ENCODE data around the gene POLR1G. TPM values are rescaled to one million over a fixed set of nuclear protein-coding genes. Genes with fewer than 3 reads are reported as not detected.

Gene POLR1G
- total and polyA plus RNA-seq, 2 experiments from 2014 or later = 2.5 to 3.3 TPM

DNA sequence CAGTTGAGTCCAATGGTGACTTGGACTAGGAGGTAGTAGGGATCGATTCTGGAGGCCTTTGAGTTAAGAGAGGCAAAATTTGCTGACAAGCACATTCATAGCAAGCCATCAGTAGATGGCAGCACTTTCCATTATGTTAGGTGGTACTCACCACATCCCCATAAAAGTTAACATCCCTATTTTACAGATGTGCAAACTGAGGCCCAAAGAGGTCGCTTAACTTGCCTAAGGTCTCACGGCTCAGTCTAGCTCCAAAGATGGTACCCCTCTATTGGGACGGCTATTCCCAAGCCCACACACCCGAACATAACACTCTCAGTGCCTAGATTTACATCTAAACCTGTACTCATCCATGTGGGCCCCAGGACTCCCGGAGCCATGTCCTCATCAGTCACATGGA, 39.9 kb downstream of the POLR1G start:
- TF ChIP-seq EZH2 (IDR thresholded peaks at IDR 0.05; ENCODE audit: borderline replicate concordance) = no peak
- TF ChIP-seq CTCF (IDR thresholded peaks at IDR 0.05; ENCODE audit: poor library complexity) = peak; percentile 21
- no peak for TF ChIP-seq EZH2phosphoT487 (IDR thresholded peaks at IDR 0.05; ENCODE audit: low read depth, severe bottlenecking, unreplicated experiment)
- no peaks in the 10 kb centered on the region for H3K36me3 ChIP-seq (replicated peaks; ENCODE audit: insufficient read depth, low read depth)
- H3K79me2 ChIP-seq = no peaks in the 10 kb centered on the region
- no peaks in the 10 kb centered on the region for H3K27me3 ChIP-seq
- H3K27ac ChIP-seq = no peak overlapping the region
- no peaks in the 10 kb centered on the region for H4K20me1 ChIP-seq (ENCODE audit: insufficient read depth, poor library complexity, severe bottlenecking)
- peaks cover 16% of the 10 kb centered on the region for H3K4me1 ChIP-seq (ENCODE audit: insufficient read depth)
- no peaks in the 10 kb centered on the region for H3K9me2 ChIP-seq (replicated peaks; ENCODE audit: insufficient read depth)
- 84% methylated on average over 6 of the region's 6 CpGs for WGBS (ENCODE audit: low lambda C conversion rate, missing lambda C conversion rate)
- H3K4me3 ChIP-seq = no peak overlapping the region
- DNase-seq (ENCODE audit: low spot score) = peak; percentile 41
- H3K4me2 ChIP-seq = no peak overlapping the region
- H3K9me3 ChIP-seq (ENCODE audit: low read depth) = no peaks in the 10 kb centered on the region
- H2AFZ ChIP-seq = no peak overlapping the region

DNA sequence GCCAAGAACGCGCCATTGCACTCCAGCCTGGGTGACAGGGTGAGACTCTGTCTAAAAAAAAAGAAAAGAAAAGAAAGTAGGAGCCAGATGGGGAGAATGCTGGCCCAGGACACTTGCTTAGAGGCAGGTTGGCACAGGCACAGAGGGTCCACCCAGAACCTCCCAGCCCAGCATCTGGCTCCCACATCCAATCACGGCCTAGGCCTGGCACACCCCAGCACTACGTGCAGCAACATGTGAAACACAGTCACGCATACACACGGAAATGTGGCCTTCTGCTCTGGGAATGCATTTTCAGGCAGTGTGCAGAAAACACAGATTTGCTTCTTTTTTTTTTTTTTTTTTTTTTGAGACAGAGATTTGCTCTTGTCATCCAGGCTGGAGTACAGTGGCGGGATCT, 40.5 kb downstream of the POLR1G start:
- Histone ChIP-seq H3K4me2 (no peak overlapping the region), H3K9me3 (ENCODE audit: low read depth) (no peaks in the 10 kb centered on the region), H3K4me1 (ENCODE audit: insufficient read depth) (peaks cover 16% of the 10 kb centered on the region), H3K36me3 (replicated peaks; ENCODE audit: insufficient read depth, low read depth) (no peaks in the 10 kb centered on the region), H4K20me1 (ENCODE audit: insufficient read depth, poor library complexity, severe bottlenecking) (no peaks in the 10 kb centered on the region), H3K27ac (peak overlapping the region; percentile 72), H3K79me2 (no peaks in the 10 kb centered on the region), H3K9me2 (replicated peaks; ENCODE audit: insufficient read depth) (no peaks in the 10 kb centered on the region), H3K4me3 (no peak overlapping the region), H3K27me3 (no peaks in the 10 kb centered on the region), H2AFZ (no peak overlapping the region)
- 86% methylated on average over 7 of the region's 7 CpGs for WGBS (ENCODE audit: low lambda C conversion rate, missing lambda C conversion rate)
- DNase-seq (ENCODE audit: low spot score) = peak; percentile 10
- TF ChIP-seq EZH2phosphoT487 (IDR thresholded peaks at IDR 0.05; ENCODE audit: low read depth, severe bottlenecking, unreplicated experiment) (no peak), EZH2 (IDR thresholded peaks at IDR 0.05; ENCODE audit: borderline replicate concordance) (no peak), CTCF (IDR thresholded peaks at IDR 0.05; ENCODE audit: poor library complexity) (no peak)

DNA sequence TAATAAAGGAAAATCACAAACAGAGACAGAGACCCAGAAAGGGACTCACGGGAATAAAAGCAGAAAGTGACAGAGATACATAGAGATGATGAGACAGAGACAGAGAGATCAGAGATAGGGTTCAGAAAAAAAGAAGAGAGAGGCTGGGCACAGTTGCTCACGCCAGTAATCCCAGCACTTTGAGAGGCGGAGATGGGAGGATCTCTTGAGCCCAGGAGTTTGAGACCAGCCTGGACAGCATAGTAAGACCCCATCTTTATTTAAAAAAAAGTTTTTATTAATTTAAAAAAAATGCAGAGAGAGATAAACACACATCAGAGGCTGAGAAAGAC, 41.9 kb downstream of the POLR1G start:
- H3K4me2 ChIP-seq = no peak overlapping the region
- TF ChIP-seq EZH2phosphoT487 (IDR thresholded peaks at IDR 0.05; ENCODE audit: low read depth, severe bottlenecking, unreplicated experiment) (no peak), EZH2 (IDR thresholded peaks at IDR 0.05; ENCODE audit: borderline replicate concordance) (no peak), CTCF (IDR thresholded peaks at IDR 0.05; ENCODE audit: poor library complexity) (no peak)
- DNase-seq (ENCODE audit: low spot score) = no peak
- H4K20me1 ChIP-seq (ENCODE audit: insufficient read depth, poor library complexity, severe bottlenecking) = no peaks in the 10 kb centered on the region
- no peak overlapping the region for H3K4me3 ChIP-seq
- no peaks in the 10 kb centered on the region for H3K27me3 ChIP-seq
- WGBS (ENCODE audit: low lambda C conversion rate, missing lambda C conversion rate) = 95% methylated on average over 3 of the region's 3 CpGs
- no peaks in the 10 kb centered on the region for H3K9me3 ChIP-seq (ENCODE audit: low read depth)
- peak overlapping the region; percentile 72 for H3K27ac ChIP-seq
- H2AFZ ChIP-seq = no peak overlapping the region
- H3K36me3 ChIP-seq (replicated peaks; ENCODE audit: insufficient read depth, low read depth) = no peaks in the 10 kb centered on the region
- H3K9me2 ChIP-seq (replicated peaks; ENCODE audit: insufficient read depth) = no peaks in the 10 kb centered on the region
- no peaks in the 10 kb centered on the region for H3K79me2 ChIP-seq
- H3K4me1 ChIP-seq (ENCODE audit: insufficient read depth) = peaks cover 13% of the 10 kb centered on the region

GRCh38 chr19:45448887-45449299, 42.4 kb downstream of the POLR1G start:
- no peaks in the 10 kb centered on the region for H4K20me1 ChIP-seq (ENCODE audit: insufficient read depth, poor library complexity, severe bottlenecking)
- 56% methylated on average over 7 of the region's 7 CpGs for WGBS (ENCODE audit: low lambda C conversion rate, missing lambda C conversion rate)
- no peaks in the 10 kb centered on the region for H3K36me3 ChIP-seq (replicated peaks; ENCODE audit: insufficient read depth, low read depth)
- no peak overlapping the region for H2AFZ ChIP-seq
- no peak overlapping the region for H3K4me2 ChIP-seq
- H3K9me2 ChIP-seq (replicated peaks; ENCODE audit: insufficient read depth) = no peaks in the 10 kb centered on the region
- H3K27ac ChIP-seq = no peak overlapping the region
- no peak overlapping the region for H3K4me3 ChIP-seq
- H3K9me3 ChIP-seq (ENCODE audit: low read depth) = no peaks in the 10 kb centered on the region
- DNase-seq (ENCODE audit: low spot score) = no peak
- peaks cover 10% of the 10 kb centered on the region for H3K4me1 ChIP-seq (ENCODE audit: insufficient read depth)
- no peak for TF ChIP-seq EZH2phosphoT487 (IDR thresholded peaks at IDR 0.05; ENCODE audit: low read depth, severe bottlenecking, unreplicated experiment)
- no peak for TF ChIP-seq EZH2 (IDR thresholded peaks at IDR 0.05; ENCODE audit: borderline replicate concordance)
- TF ChIP-seq CTCF (IDR thresholded peaks at IDR 0.05; ENCODE audit: poor library complexity) = no peak
- H3K27me3 ChIP-seq = no peaks in the 10 kb centered on the region
- H3K79me2 ChIP-seq = no peaks in the 10 kb centered on the region
